DMS114 treated with DMSO at 0.1 percent for 48 hours (cell line): ENCODE results near the gene PALLD.

Experiments
- DNase-seq: peaks from one replicate; lab custom pipeline; 2025; ENCODE audit not compliant: unreplicated experiment; lab: John Stamatoyannopoulos, UW

The PALLD gene

GRCh38 chr4:168642591-168642990 is 145.7 kb downstream of the PALLD start:
- DNase-seq: no peak

GRCh38 chr4:168643111-168643795 is 146.4 kb downstream of the PALLD start:
- no peak for DNase-seq

- no peak for DNase-seq
These were observed 146.9 kb downstream of the PALLD start for GRCh38 chr4:168643796-168644159.

GRCh38 chr4:168646001-168646768 is 149.3 kb downstream of the PALLD start:
- no peak for DNase-seq

GRCh38 chr4:168647646-168648375 is 151.0 kb downstream of the PALLD start:
- no peak for DNase-seq

- DNase-seq: no peak
These were observed 151.6 kb downstream of the PALLD start for GRCh38 chr4:168648494-168648893.

- DNase-seq: no peak
These were observed 152.1 kb downstream of the PALLD start for GRCh38 chr4:168648929-168649328.

GRCh38 chr4:168651374-168651773 is 154.5 kb downstream of the PALLD start:
- DNase-seq: no peak

GRCh38 chr4:168651864-168652263 is 155.0 kb downstream of the PALLD start:
- DNase-seq: no peak

- no peak for DNase-seq
These were observed 155.9 kb downstream of the PALLD start for GRCh38 chr4:168652755-168653154.

GRCh38 chr4:168654104-168654847 is 157.4 kb downstream of the PALLD start:
- no peak for DNase-seq

- DNase-seq: no peak
These were observed 158.0 kb downstream of the PALLD start for GRCh38 chr4:168654848-168655174.

GRCh38 chr4:168655182-168655581 is 158.3 kb downstream of the PALLD start:
- DNase-seq: no peak

- no peak for DNase-seq
These were observed 159.3 kb downstream of the PALLD start for GRCh38 chr4:168656055-168656660.

- DNase-seq: no peak
These were observed 160.2 kb downstream of the PALLD start for GRCh38 chr4:168656946-168657473.

GRCh38 chr4:168658751-168659150 is 161.9 kb downstream of the PALLD start:
- no peak for DNase-seq

- no peak for DNase-seq
These were observed 163.1 kb downstream of the PALLD start for GRCh38 chr4:168659741-168660465.

- no peak for DNase-seq
These were observed 165.6 kb downstream of the PALLD start for GRCh38 chr4:168662297-168662984.

GRCh38 chr4:168664242-168664891 is 167.5 kb downstream of the PALLD start:
- no peak for DNase-seq
